ENCODE measurements around the gene CYP19A1. TPM values are rescaled to one million over a fixed set of nuclear protein-coding genes. Genes with fewer than 3 reads are reported as not detected.
A peak's percentile ranks its signal among the peaks of the same experiment; 100 is the strongest.

The CYP19A1 gene
- total RNA-seq, 1 donor = not detected

DNA sequence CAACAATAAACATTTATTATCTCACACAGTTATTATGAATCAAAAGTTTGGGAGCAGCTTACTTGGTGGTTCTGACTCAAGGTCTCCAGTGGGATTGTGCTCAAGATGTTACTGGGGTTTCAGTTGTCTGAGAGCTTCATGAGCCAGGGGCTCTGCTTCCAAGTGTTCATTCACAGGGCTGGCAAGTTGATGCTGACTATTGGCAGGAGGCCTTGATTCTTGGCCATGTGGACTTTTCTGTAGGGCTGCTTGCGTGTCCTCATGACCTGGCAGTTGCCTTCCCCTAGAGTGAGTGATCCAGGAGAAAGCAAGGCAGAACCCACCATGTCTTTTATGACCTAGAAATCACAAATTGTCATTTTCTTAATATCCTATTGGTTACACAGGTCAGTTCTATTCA lies 156.5 kb downstream of the CYP19A1 start:
- TF ChIP-seq, protein P1, sequence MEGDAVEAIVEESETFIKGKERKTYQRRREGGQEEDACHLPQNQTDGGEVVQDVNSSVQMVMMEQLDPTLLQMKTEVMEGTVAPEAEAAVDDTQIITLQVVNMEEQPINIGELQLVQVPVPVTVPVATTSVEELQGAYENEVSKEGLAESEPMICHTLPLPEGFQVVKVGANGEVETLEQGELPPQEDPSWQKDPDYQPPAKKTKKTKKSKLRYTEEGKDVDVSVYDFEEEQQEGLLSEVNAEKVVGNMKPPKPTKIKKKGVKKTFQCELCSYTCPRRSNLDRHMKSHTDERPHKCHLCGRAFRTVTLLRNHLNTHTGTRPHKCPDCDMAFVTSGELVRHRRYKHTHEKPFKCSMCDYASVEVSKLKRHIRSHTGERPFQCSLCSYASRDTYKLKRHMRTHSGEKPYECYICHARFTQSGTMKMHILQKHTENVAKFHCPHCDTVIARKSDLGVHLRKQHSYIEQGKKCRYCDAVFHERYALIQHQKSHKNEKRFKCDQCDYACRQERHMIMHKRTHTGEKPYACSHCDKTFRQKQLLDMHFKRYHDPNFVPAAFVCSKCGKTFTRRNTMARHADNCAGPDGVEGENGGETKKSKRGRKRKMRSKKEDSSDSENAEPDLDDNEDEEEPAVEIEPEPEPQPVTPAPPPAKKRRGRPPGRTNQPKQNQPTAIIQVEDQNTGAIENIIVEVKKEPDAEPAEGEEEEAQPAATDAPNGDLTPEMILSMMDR (IDR thresholded peaks at IDR 0.05; ENCODE audit: insufficient read depth, low read depth, low read length) = no peak
- H3K4me3 ChIP-seq (ENCODE audit: low read depth, low read length) = no peak overlapping the region
- DNase-seq (ENCODE audit: low read depth) = no peak

DNA sequence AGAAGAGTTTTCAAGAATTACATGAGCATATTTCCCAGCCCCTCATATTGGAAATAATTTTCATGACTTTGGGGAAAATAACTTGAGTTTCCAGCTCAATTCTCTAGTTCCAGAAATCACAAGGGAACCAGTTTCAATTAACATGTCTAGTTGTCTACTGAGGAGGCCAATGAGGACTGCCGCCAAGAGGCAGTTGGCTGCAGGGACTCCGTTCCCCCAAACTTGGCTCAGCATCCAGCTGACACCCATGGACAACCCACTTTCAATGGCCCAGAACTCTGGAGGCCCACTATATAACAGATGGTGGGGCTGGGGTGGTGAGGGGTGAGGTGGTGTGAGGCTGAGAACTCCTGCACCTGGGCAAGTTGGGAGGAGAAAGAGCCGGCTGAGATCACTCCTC lies 157.2 kb downstream of the CYP19A1 start:
- H3K4me3 ChIP-seq (ENCODE audit: low read depth, low read length) = no peak overlapping the region
- no peak for DNase-seq (ENCODE audit: low read depth)
- TF ChIP-seq, protein P1 (IDR thresholded peaks at IDR 0.05; ENCODE audit: insufficient read depth, low read depth, low read length) = no peak

DNA sequence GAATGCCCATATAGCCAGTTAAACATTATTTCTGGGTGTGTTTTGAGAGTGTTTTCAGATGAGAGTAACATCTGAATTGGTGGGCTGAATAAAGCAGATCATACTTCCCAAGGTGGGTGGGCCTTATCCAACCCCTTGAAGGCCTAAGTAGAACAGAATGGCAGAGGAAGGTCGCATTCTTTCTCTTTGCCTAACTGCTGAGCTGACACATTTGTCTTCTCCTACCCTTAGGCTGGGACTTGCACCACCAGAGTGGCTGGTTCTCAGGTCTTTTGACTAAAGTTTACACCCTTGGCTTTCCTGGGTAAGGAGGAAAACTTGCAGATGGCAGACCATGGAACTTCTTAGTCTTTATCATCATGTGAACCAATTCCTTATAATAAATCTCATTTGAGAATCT lies 157.9 kb downstream of the CYP19A1 start:
- TF ChIP-seq, protein P1 (IDR thresholded peaks at IDR 0.05; ENCODE audit: insufficient read depth, low read depth, low read length) = no peak
- H3K4me3 ChIP-seq (ENCODE audit: low read depth, low read length) = no peak overlapping the region

DNA sequence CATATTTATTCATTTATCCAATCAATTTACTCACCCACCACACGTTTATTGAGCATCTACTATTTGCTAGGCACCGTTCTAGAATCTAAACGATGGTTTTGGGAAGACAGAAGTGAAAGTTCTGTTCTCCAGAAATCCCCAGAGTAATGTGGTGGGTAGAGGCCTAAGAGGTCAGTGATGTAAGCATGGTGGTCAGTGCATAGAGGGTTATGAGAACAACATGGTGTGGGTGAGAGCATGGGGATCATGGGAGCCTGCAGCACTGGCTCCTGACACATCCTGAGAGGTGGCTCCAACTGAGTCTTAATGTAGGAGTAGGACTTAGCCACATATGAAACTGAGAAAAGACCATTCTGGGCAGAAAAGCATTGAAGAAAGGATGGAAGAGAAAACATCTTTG lies 158.4 kb downstream of the CYP19A1 start:
- H3K4me3 ChIP-seq (ENCODE audit: low read depth, low read length) = no peak overlapping the region
- TF ChIP-seq, protein P1 (IDR thresholded peaks at IDR 0.05; ENCODE audit: insufficient read depth, low read depth, low read length) = no peak
- DNase-seq (ENCODE audit: low read depth) = no peak

More for the DNA sequence above, 157.9 kb downstream of the CYP19A1 start:
- no peak for DNase-seq (ENCODE audit: low read depth)

DNA sequence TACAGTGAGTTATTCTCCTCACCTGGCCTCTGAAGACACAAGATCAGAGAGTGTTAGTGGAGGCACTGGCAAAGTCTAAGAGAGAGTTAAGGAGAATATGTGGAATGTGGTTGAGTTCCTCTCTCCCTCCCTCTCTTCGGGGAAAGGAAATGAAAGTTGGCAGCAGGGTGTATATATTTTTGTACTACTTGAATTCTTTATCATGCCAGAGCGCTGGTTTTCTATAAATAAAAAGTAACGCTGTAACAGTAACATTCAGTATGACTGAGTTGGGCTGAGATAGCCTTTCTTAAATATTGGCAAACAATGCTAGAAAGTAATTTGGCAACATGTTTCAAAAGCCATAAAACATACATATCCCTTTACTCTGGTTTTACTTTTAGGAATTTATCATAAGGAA lies 166.2 kb downstream of the CYP19A1 start:
- H3K4me3 ChIP-seq (ENCODE audit: low read depth, low read length) = no peak overlapping the region
- TF ChIP-seq, protein P1 (IDR thresholded peaks at IDR 0.05; ENCODE audit: insufficient read depth, low read depth, low read length) = no peak
- peak; percentile 11 for DNase-seq (ENCODE audit: low read depth)

DNA sequence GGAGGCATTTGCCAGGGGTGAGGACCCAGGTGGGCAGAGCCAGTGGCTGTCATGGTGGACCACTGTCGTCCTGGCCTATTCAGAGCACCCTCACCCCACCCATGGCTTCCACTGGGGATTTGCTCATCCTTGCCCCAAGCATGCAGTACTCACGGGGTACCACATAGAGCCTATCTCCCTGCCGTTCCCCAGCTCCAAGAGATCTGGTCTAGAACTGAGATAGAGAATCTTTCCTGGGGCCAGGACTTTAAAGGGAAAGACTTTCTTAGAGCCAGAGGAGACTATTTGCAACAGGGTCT lies 166.8 kb downstream of the CYP19A1 start:
- no peak overlapping the region for H3K4me3 ChIP-seq (ENCODE audit: low read depth, low read length)
- TF ChIP-seq, protein P1 (IDR thresholded peaks at IDR 0.05; ENCODE audit: insufficient read depth, low read depth, low read length) = no peak
- DNase-seq (ENCODE audit: low read depth) = no peak

DNA sequence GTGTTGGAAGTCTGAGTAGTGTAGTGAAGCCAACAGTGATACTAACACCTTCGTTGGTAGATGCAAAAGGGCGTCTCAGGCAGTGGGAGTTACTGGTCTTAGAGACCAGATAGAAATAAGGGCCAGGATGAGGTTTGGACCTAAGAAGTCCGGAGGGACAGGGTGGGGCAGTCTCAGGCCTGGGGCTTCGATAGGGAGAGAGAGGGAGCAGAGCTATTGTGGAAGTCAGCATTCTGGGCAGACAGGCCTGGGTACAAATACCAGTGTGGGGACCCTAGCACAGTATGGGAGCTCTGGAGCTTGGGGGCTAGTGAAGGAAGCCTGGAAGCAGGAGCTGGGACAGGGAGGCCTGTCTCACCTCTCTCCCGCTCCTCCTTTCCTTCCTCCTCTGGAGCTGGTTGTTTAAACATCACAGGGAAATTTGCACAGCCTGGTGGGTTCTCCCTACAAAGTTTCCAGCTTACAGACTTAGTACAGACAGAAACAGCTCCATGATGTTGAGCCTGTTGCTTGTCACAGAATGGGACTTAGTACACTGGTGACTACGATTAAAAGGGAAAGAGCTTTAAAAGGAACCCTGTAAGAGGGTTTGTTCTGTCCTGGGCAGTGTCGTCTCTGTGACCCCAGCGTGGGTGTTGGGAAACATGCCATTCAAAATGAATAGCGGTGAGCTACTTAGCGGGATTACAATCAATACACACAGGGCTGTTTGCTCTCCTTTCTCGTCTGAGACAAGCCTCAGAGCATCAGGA lies 167.3 kb downstream of the CYP19A1 start:
- no peak overlapping the region for H3K4me3 ChIP-seq (ENCODE audit: low read depth, low read length)
- DNase-seq (ENCODE audit: low read depth) = no peak
- TF ChIP-seq, protein P1 (IDR thresholded peaks at IDR 0.05; ENCODE audit: insufficient read depth, low read depth, low read length) = no peak

Data from fibroblast of villous mesenchyme (primary cell).